Spleen (tissue), 7 donors: ENCODE results near the gene PKIG.

Source experiments
- CTCF ChIP-seq, 11 experiments: fragments of 200-600 bp in 7 of 11; fragments of 450-650 bp in 4 of 11; sonication (generic) in 4 of 11; IDR thresholded peaks in 8 of 11; conservative IDR thresholded peaks in 3 of 11; 1 replicate in 7 of 11; 2 replicates in 4 of 11; pipeline versions ENCODE4 v1.4.0 to v1.8.0; 2016 to 2021; ENCODE audit warnings: antibody characterized with exemption in 11 of 11, inconsistent platforms in 4 of 11, mild to moderate bottlenecking in 1 of 11
- POLR2AphosphoS5 ChIP-seq, 3 donors: sonication (generic); formaldehyde crosslinking; IDR thresholded peaks; one replicate each; pipeline ENCODE4 v1.5.1; 2017; ENCODE audit warnings: antibody characterized with exemption in 3 of 3
- donor health status: DM: no; HTN: no; CAD: no; lungs with moderate emphysema.
- donor health status: DM: no; HTN: no; CAD: no.
- donor health status: DM: no; HTN: no; CAD: no.

GRCh38 chr20:44662261-44662660 is 79.9 kb downstream of the PKIG start:
- TF ChIP-seq POLR2AphosphoS5 (IDR thresholded peaks at IDR 0.05) (no peak), CTCF (IDR thresholded peaks at IDR 0.05 in 8 of 11, conservative IDR thresholded peaks at IDR 0.05 in 3 of 11) (no peak)
